HL-60 (cell line): Measurements from ENCODE around the gene ACBD7.

Source experiments
- DNase-seq, 2 experiments: peaks; one replicate each; pipeline ENCODE4 v3.0.0-alpha.2; 2010 to 2020; ENCODE audit warnings: low read depth in 1 of 2, low spot score in 1 of 2
- H3K27ac ChIP-seq: fragments of 250-450 bp; sonication (Bioruptor Pico); replicated peaks from 2 replicates; pipeline ENCODE4 v1.5.1; 2020; ENCODE audit warnings: mild to moderate bottlenecking, moderate library complexity
- H3K27me3 ChIP-seq: fragments of 250-450 bp; sonication (Bioruptor Pico); 2 replicates; pipeline ENCODE4 v1.5.1; 2021; ENCODE audit warnings: mild to moderate bottlenecking, moderate library complexity; ENCODE audit not compliant: insufficient read depth, poor library complexity, severe bottlenecking
- H3K4me3 ChIP-seq: replicated peaks from 2 replicates; pipeline ENCODE4 v1.5.1; 2011; ENCODE audit warnings: mild to moderate bottlenecking, control low read depth, low read length; ENCODE audit not compliant: insufficient read depth
- GABPA ChIP-seq: IDR thresholded peaks from 2 replicates; pipeline ENCODE4 v1.6.1; 2012; ENCODE audit warnings: low read depth
- POLR2AphosphoS5 ChIP-seq: IDR thresholded peaks from 2 replicates; pipeline ENCODE4 v1.6.1; 2012; ENCODE audit warnings: low read depth
- SPI1 ChIP-seq: IDR thresholded peaks from 2 replicates; pipeline ENCODE4 v1.6.1; 2012; ENCODE audit warnings: low read depth, mild to moderate bottlenecking, borderline replicate concordance
- TF ChIP-seq, protein P1 (sequence below): IDR thresholded peaks from one replicate; pipeline ENCODE4 v1.5.1; 2011; ENCODE audit warnings: low read length, control low read depth, inconsistent platforms; ENCODE audit not compliant: insufficient read depth
- TF ChIP-seq, protein P2 (sequence below): IDR thresholded peaks from 2 replicates; pipeline ENCODE4 v1.6.1; 2012; ENCODE audit warnings: low read depth; ENCODE audit not compliant: insufficient replicate concordance

The ACBD7 gene

DNA sequence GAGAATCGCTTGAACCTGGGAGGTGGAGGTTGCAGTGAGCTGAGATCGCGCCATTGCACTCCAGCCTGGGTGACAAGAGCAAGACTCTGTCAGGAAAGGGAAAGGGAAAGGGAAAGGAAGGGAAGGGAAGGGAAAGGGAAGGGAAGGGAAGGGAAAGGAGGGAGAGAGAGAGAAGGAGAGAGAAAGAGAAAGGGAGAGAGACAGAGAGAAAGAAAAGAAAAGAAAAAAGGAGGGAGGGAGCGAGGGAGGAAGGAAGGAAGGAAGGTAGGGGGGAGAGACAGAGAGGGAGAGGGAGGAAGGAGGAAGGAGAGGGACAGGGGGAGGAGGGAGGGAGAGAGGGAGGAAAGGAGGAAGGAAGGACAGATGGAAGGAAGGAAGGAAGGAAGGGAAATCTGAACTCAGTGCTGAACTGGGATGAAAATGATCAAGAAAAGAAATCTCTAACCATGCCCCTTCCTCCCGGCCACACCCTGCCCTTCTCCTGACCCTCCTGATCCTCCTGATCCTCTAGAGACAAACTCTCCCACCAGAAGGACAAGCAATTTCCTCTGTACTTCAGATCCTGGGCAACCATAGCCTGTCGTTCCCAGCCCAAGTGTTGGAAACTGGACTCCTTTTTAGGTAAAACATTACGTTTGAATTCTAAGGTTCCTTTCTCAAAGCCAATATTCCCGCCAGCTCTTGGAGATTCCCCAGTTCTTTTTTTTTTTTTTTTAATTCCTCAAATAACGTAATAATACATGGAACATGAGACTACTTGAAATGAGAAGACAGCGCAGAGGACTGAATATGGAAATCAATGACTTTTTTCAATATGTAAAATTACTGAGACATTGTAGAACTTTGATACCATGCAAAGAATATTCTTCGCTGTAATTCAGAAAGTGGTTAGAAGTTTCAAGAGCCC, 47.8 kb upstream of the ACBD7 start:
- no peak for DNase-seq
- no peak overlapping the region for H3K4me3 ChIP-seq
- H3K27ac ChIP-seq: no peak overlapping the region
- no peak for TF ChIP-seq GABPA
- TF ChIP-seq, protein P1, sequence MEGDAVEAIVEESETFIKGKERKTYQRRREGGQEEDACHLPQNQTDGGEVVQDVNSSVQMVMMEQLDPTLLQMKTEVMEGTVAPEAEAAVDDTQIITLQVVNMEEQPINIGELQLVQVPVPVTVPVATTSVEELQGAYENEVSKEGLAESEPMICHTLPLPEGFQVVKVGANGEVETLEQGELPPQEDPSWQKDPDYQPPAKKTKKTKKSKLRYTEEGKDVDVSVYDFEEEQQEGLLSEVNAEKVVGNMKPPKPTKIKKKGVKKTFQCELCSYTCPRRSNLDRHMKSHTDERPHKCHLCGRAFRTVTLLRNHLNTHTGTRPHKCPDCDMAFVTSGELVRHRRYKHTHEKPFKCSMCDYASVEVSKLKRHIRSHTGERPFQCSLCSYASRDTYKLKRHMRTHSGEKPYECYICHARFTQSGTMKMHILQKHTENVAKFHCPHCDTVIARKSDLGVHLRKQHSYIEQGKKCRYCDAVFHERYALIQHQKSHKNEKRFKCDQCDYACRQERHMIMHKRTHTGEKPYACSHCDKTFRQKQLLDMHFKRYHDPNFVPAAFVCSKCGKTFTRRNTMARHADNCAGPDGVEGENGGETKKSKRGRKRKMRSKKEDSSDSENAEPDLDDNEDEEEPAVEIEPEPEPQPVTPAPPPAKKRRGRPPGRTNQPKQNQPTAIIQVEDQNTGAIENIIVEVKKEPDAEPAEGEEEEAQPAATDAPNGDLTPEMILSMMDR: no peak
- no peak for TF ChIP-seq SPI1
- TF ChIP-seq, protein P2, sequence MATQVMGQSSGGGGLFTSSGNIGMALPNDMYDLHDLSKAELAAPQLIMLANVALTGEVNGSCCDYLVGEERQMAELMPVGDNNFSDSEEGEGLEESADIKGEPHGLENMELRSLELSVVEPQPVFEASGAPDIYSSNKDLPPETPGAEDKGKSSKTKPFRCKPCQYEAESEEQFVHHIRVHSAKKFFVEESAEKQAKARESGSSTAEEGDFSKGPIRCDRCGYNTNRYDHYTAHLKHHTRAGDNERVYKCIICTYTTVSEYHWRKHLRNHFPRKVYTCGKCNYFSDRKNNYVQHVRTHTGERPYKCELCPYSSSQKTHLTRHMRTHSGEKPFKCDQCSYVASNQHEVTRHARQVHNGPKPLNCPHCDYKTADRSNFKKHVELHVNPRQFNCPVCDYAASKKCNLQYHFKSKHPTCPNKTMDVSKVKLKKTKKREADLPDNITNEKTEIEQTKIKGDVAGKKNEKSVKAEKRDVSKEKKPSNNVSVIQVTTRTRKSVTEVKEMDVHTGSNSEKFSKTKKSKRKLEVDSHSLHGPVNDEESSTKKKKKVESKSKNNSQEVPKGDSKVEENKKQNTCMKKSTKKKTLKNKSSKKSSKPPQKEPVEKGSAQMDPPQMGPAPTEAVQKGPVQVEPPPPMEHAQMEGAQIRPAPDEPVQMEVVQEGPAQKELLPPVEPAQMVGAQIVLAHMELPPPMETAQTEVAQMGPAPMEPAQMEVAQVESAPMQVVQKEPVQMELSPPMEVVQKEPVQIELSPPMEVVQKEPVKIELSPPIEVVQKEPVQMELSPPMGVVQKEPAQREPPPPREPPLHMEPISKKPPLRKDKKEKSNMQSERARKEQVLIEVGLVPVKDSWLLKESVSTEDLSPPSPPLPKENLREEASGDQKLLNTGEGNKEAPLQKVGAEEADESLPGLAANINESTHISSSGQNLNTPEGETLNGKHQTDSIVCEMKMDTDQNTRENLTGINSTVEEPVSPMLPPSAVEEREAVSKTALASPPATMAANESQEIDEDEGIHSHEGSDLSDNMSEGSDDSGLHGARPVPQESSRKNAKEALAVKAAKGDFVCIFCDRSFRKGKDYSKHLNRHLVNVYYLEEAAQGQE: no peak
- no peak for TF ChIP-seq POLR2AphosphoS5
- no peaks in the 10 kb centered on the region for H3K27me3 ChIP-seq

DNA sequence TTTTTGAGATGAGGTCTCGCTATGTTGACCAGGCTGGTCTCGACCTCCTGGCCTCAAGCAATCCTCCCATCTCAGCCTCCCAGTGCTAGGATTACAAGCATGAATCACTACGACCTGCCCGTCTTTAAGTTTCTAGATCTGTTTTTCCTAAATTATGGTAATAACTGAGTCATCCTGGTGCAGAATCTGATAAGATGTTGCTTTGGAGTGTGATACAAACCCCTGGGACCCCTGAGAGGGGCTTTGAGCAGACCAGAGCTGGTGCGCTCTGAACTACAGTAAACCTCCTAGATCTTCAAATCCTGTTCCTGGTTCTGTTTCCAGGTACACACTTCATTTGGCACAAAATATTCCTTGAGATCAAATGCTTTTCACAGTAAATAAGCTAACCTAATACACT, 42.8 kb upstream of the ACBD7 start:
- H3K27me3 ChIP-seq: no peaks in the 10 kb centered on the region
- DNase-seq: no peak
- H3K27ac ChIP-seq: no peak overlapping the region
- TF ChIP-seq GABPA (no peak), SPI1 (no peak), POLR2AphosphoS5 (no peak)
- TF ChIP-seq, protein P2: no peak
- TF ChIP-seq, protein P1: no peak
- no peak overlapping the region for H3K4me3 ChIP-seq

DNA sequence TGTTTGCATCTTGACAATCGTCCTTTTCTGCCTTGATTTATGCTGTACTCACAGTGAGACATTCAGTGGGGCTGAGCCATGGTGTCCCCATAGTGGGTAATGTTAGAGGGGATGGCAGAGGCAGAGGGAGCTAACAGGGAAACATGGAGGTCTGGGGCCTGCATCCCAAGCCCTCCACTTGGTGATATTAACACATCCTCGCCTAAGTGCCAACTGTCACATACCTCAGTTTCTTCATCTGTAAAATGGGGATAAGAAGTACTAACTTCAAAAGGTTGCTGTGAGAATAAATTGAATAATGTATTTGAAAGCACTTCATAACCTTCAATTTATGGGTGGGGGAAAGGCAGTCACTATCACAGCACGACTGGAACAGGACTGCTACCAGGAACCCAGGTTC, 36.3 kb upstream of the ACBD7 start:
- H3K27ac ChIP-seq: no peak overlapping the region
- TF ChIP-seq, protein P2: no peak
- no peak for TF ChIP-seq POLR2AphosphoS5
- no peak for TF ChIP-seq GABPA
- TF ChIP-seq, protein P1: no peak
- no peak for TF ChIP-seq SPI1
- DNase-seq: no peak
- no peak overlapping the region for H3K4me3 ChIP-seq
- H3K27me3 ChIP-seq: no peaks in the 10 kb centered on the region
